DMS53 (cell line): ENCODE results near the gene COL9A1.
"Not testable (repeated sequence)": the region's sequence is repeated elsewhere in the genome, so short reads cannot be mapped to it uniquely, and the experiment has no call there.

Source experiments
- DNase-seq: peaks from one replicate; lab custom pipeline; 2025; lab: John Stamatoyannopoulos, UW

Gene COL9A1

GRCh38 chr6:70303034-70303525, at the start of gene COL9A1:
TSS of gene COL9A1 (minus strand) at chr6:70303084. CDS start at chr6:70302924, 160 bp downstream.
- DNase-seq, result no peak

DNA sequence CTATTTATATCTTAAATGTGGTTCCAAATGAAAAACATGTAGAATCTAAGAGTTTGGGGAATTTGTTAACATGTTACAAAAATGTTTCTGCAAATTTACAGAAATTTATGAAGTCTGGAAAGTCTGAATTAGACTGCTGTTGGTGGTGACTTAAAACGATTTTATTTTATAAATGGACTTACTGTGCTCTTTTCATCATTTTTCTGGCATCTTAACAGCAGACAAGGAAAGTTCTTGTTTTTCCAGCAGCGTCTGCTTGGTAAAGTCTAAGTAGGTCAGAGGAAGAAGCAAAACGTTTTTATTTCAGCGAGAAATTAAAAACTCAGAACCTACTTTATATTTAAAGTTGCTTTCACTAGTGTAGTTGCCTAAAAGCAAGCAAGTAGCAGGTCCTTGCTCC, 48.6 kb upstream of the COL9A1 start:
- no peak for DNase-seq

DNA sequence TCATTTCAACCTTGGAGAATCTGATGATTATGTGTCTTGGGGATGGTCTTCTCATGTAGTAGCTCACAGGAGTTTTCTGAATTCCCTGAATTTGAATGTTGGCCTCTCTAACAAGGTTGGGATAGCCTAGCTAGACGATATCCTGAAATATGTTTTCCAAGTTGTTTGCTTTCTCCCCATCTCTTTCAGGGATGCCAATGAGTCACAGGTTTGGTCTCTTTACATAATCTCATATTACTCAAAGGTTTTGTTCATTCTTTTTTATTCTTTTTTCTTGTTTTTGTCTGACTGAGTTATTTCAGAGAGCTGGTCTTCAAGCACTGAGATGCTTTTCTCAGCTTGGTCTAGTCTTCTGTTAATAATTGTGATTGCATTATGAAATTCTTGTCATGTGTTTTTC, 42.7 kb upstream of the COL9A1 start:
- peak; percentile 81 for DNase-seq

GRCh38 chr6:70343313-70343712, 40.4 kb upstream of the COL9A1 start:
- DNase-seq, result no peak

- not testable (repeated sequence) for DNase-seq
Observed at GRCh38 chr6:70339810-70340209, 36.9 kb upstream of the COL9A1 start.

GRCh38 chr6:70338775-70339174, 35.9 kb upstream of the COL9A1 start:
- no peak for DNase-seq

- no peak for DNase-seq
Observed at GRCh38 chr6:70337743-70338105, 34.8 kb upstream of the COL9A1 start.

DNA sequence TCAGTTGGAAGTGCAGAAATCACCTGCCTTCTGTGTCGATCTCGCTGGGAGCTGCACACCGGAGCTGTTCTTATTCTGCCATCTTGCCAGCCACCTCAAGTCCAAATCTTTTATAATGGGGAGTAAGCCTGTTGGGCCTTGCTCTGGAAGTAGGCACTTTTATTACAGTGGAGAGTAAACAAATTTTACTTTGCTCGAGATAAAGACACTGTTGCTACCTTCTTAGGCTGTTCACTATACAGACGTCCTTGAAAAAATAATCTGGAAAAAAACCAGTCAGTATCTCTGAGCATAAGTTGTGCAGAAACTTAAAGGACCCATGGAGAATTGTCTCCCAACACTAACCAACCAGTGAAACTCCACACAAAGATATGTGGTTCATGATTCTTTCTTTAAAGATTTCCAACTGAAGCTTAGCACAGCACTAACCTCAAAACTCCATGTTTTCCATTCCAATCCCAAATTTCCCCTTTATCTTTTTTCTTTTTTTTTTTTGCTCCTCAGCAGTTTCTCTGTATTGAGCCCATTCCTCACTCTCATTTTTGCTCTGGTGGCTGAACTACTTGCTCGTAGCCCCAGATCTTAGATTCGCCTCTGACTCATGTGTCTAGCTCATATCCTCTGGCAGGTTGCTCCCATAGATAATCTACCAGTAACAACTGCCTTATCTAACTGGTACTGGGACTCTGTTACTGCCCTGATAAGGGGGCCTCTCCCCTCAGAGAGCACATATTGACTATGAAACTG, 34.3 kb upstream of the COL9A1 start:
- no peak for DNase-seq

- DNase-seq, result no peak
Observed at GRCh38 chr6:70327036-70327435, 24.2 kb upstream of the COL9A1 start.

DNA sequence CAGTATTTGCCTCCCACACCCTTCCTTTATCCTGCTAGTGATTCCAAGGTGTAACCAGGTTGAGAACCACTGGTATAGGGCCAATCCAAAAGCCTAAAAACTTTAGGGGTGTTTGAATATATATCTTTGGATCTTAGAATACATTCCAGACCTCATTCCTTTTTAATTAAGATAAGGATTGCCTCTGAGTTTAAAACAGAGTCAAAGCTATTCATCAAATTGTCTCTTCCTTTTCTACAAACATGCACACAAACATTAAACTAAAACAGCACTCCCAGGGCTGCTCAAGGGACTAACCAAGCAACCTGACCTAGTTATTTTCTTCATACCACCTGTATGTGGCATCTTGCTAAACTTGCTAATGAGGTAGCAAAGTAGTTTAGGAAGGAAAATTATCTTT, 22.1 kb upstream of the COL9A1 start:
- DNase-seq, result no peak

DNA sequence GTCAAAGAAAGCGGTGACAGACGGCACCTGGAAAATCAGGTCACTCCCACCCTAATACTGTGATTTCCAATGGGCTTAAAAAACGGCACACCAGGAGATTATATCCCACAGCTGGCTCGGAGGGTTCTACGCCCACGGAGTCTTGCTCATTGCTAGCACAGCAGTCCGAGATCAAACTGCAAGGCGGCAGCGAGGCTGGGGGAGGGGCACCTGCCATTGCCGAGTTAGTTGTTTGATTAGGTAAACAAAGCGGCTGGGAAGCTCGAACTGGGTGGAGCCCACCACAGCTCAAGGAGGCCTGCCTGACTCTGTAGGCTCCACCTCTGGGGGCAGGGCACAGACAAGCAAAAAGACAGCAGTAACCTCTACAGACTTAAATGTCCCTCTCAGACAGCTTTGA, 14.9 kb upstream of the COL9A1 start:
- not testable (repeated sequence) for DNase-seq

DNA sequence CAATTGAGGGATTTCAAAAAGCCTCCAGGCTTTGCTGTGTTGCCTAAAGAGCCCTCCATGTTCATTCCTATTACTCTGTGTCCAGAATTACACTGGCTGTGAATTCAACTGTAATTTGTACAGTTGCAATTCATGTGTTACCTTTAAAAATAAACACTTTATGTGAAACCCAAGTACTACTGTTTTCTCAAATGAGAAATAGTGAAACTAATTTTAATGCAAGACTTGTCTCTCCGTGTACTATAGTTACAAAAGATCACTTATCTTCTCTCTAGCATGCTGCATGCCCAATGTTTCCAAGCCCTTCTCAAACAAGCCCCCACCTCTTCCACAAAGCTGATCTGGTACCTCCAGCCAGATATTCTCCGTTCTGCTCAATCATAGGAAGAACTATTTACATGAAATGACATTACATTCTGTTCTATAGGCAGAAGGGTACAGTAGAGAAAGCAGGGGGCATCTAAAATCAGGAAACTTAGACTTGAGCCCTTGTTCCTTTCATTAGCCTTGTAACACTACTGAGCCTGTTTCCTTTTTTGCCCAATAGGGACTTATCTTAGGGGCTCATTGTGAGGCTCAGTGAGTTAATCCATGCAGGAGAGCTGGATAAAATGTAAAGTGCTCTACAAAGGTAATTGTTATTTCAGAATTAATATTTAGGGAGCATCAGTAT, 12.3 kb upstream of the COL9A1 start:
- no peak for DNase-seq

GRCh38 chr6:70314296-70314695, 11.4 kb upstream of the COL9A1 start:
- DNase-seq, result no peak

DNA sequence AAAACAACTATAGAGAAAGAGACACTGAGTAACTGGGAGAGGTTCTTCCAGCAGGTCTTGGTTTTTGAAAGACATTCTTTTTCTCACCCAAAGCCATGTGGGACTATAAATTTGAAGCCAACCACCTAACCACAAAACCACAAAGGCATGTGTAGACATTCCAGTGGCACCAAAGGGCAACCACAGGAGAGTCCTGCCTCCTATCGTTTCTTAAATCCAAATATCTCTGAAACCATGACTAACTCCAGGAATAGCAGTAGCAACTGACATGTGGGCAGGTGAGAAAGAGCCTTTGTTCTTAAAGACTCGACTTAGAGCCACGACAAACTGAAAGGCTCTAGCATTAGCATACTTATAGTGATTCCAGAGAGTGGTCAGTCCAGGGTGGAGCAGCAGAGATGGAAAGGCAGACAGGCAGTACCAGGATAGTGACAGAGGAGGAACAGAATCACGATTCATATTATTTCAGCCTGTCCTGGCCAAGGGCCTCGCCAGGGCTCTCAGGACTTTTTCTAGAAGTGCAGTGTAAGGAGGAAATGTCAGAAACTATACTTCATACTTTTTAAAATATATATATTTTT, 9.4 kb upstream of the COL9A1 start:
- no peak for DNase-seq

- peak; percentile 74 for DNase-seq
Observed at GRCh38 chr6:70310063-70310694, 7.3 kb upstream of the COL9A1 start.

GRCh38 chr6:70309243-70309642, 6.4 kb upstream of the COL9A1 start:
- DNase-seq, result no peak

- peak; percentile 53 for DNase-seq
Observed at GRCh38 chr6:70308142-70308541, 5.3 kb upstream of the COL9A1 start.

GRCh38 chr6:70307008-70307407, 4.1 kb upstream of the COL9A1 start:
- no peak for DNase-seq

DNA sequence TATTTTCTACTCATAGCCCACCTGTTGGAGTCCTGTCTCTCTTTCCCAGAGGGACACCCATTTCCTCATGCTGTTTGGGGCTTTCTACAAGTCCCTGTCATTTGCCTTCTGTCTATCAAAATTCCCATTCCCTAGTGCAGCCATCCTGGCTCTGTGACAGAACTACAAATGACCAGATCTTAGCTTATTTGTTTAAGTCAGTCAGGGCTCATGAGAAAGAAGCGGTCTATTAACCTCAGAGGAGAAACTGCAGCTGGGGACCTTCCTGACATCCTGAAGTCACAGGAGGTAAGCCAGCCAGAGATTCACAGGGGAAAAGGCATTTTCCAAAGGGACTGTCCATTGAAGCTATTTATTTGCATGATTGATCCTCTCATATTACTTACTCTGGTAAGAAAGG, 1.7 kb upstream of the COL9A1 start:
- peak; percentile 22 for DNase-seq

DNA sequence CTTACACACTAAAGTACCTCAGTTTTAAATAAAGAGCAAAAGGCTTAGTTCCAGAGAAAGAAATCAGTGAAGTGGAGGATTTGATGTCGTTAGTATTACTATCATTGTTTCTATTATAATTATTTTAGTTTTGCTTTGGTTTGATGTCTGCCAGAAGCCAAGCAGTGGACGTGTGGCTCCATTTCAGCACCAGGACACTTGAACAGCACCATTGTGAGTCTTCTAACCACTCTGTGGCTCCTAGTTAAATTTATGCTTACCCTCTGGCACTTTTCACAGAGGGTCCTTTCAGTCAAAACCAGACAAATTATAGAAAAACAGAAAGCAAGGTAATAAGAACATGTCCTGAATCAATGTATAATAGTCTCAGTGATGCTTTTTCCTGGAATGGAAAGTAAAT, 3.4 kb downstream of the COL9A1 start:
- no peak for DNase-seq

GRCh38 chr6:70298068-70298467, 4.8 kb downstream of the COL9A1 start:
- peak; percentile 40 for DNase-seq

- DNase-seq, result no peak
Observed at GRCh38 chr6:70292193-70292592, 10.7 kb downstream of the COL9A1 start.

DNA sequence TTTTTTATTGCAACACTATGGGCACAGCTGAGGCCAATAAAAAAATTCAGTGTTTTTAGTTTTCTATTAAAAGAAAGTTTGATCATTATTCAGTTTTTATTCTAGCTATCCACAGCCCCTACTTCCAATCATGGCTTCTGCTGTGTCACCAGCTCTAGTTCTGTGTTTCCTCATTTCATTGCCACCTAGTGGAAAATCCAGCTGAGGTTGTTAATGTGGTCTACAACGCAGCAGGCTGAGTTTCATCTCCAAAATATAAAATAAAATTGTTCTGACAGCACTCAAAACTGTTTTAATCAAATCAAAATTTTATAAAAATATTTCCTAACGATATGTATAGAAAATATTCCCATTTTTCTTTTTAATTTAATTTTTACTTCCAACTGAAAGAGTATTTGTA, 13.6 kb downstream of the COL9A1 start:
- peak; percentile 44 for DNase-seq
